ENCODE measurements around the gene CAPN14.

CAPN14 gene

DNA sequence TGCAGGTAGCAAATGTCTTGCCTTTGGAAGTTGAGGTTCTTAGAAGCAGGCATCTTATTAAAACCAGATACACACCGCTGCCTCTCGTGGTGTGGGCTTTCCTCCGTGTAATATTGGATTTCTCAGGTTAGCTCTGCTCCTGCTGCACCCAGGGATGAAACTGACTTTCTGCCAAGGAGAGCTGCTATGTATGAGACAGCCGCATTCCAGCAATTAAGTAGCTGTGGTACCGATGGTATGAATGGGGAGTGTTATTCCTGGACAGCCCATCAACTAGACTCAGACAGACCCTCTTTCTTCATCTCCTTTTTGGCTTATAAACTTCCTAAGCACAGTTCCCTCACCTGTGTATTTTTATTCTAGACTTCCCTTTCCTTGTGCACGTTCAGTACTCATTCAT lies 9.8 kb upstream of the CAPN14 start:
- no peak for DNase-seq (ENCODE audit: low spot score)

DNA sequence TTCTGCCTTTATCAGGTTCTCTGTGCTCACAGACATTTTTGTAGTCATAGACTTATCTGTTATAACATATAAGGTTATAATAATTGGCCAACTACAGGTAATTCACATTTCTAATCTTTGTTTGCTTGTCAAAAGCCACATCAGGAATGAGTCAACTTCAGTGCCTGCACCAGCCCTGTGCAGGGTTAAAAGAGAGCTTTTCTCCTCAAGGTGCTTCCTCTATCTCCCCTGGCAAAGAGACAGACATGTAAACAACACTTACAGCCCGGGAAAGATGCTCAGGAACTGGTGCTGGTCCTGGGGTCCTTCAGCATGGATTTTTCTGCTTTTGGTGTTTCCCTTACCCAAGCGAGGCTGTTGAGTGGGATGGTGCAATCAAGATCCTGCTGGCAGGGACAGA lies 9.0 kb upstream of the CAPN14 start:
- DNase-seq (ENCODE audit: low spot score), result no peak

DNA sequence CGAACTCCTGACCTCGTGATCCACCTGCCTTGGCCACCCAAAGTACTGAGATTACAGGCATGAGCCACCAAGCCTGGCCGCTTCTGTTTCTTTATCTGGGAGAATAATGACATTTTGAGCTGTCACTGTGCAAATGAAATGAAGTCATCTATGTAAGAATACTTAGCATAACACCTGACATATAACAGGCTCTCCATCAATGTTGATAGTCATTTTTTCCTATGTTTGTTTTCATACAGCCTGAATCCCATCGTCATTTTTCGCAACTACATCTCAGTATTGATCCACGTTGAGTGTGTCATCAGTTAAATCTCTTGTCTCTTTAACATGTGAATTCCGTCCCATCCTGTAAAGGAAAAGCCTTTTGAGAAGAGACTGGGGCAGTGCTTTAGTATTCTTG lies 6.4 kb upstream of the CAPN14 start:
- no peak for DNase-seq (ENCODE audit: low spot score)

- DNase-seq (ENCODE audit: low spot score), result no peak
These were observed 5.7 kb upstream of the CAPN14 start for GRCh38 chr2:31223026-31223425.

- DNase-seq (ENCODE audit: low spot score), result no peak
These were observed 4.8 kb upstream of the CAPN14 start for GRCh38 chr2:31222071-31222470.

DNA sequence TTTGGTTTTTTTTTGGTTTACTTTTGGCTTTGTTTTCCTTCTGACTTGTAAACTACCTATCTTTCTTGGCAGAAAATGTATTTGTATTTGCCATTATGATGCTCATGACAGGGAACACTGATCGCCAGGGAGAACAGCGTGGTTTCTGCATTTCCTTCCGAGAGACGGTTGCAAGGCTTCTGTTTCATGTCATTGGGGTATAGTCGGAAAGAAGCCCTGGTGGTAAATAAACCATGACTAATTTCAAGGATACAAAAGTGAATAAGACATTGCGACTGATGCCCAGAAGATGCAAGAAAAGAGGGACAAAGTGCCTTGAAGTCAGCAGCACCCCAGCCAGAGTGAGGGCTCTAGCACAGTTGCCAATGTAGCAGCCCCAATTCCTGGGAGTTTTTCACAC lies 4.2 kb upstream of the CAPN14 start:
- peak; percentile 47 for DNase-seq (ENCODE audit: low spot score)

DNA sequence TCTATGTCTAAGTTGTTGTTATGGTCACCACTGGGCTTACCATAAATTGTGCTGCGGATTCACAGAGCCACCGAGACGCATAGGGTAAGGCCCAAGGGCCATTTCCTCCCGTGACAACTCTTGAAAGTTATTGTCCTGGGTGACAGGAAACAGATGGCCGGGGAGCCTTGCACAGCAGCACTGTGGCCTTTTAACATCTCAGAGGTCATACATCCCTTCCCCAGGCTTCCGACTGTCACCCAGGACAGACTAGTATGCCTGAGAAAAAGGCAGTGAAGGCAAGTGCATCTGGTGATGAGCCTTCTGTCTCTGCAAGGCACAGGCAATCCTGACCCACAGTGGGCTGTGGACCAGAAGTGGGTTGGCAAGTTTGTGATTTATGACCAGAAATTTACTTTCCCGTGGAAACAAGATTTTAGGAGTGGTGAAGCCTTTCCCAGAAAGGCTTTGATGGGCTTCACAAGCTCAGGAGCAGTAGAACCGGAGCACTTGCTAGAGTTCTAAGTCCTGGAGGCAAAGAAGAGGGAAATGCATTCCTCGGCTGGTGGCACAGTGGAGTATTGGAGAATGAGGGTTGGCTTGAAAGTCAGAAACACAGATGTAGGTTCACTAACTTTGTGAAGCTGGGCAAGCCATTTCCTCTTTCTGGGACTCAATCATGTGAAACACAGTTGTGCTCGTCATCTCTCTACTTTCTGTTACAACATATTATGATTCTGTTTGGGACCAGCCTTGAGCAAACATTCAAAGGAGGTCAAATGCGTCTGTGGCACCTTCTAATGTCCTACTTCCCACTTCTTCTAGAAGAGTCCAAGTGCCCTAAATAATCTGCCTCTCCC lies 2.0 kb upstream of the CAPN14 start:
- peak; percentile 41 for DNase-seq (ENCODE audit: low spot score)

DNA sequence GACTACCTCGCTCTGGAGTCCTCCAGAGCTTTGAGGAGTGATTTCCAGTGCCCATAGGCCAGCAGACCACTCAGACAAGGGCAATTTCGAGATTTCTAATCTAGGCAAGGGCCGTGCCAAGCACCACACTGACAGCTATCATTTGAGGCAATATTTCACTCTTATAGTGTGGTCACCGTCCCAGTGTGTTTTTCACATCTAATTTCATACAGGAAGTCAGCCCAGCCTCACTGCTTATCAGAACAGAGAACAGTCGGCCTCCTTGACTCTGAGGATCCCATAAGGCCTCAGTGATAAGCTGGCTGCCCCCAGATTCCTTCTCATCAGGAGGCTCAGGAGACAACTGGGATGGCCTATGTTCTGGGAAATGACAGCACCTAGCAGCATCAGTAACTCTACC lies 581 bp downstream of the CAPN14 start:
- DNase-seq (ENCODE audit: low spot score), result peak; percentile 40

DNA sequence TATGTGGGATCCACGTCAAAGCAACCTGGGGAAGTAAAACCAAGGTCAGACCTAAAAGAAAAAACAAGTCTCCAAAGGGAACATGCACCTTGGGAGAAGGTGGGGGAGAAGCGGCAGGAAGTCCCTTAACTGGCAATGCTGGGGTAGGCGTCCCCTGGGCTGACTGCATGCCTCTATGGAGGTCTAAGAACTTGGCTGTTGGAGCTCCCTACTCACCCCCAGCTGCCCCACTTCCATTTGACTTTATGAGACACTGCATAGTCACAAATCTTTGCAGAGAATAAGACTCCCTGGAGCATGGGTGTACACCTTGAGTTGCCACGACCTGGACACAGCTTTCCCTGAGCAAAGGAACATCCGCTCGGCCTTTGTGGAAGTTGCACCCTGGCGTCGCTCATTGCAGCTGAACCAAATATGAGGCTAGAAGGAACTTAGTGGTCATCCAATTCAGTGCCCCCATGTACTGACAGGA lies 2.8 kb downstream of the CAPN14 start:
- DNase-seq (ENCODE audit: low spot score), result no peak

GRCh38 chr2:31213601-31214443 lies 3.5 kb downstream of the CAPN14 start:
- DNase-seq (ENCODE audit: low spot score), result no peak

GRCh38 chr2:31212659-31213600 lies 4.4 kb downstream of the CAPN14 start:
- DNase-seq (ENCODE audit: low spot score), result no peak

- no peak for DNase-seq (ENCODE audit: low spot score)
These were observed 9.1 kb downstream of the CAPN14 start for GRCh38 chr2:31208240-31208639.

DNA sequence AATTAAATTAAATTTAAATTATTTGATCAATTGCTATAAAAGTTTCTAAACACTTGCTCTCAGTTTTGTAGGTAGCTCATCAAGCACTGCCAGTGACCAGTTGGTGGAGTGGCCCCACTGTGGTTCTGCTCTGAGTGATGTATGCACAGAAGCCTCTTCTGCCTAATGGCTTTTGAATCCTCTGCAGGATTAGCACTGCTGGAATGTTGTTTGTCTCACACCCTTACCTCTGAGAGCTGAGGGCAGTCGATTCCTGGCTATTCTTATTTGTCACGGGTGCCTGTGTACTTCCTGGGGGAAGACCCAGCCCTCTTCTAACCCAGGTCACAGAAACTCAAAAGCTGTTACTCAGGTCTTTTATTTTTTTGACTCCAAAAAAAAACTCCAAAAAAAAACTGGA lies 9.5 kb downstream of the CAPN14 start:
- no peak for DNase-seq (ENCODE audit: low spot score)

GRCh38 chr2:31205613-31206012 lies 11.7 kb downstream of the CAPN14 start:
- no peak for DNase-seq (ENCODE audit: low spot score)

- no peak for DNase-seq (ENCODE audit: low spot score)
These were observed 12.1 kb downstream of the CAPN14 start for GRCh38 chr2:31205186-31205585.

DNA sequence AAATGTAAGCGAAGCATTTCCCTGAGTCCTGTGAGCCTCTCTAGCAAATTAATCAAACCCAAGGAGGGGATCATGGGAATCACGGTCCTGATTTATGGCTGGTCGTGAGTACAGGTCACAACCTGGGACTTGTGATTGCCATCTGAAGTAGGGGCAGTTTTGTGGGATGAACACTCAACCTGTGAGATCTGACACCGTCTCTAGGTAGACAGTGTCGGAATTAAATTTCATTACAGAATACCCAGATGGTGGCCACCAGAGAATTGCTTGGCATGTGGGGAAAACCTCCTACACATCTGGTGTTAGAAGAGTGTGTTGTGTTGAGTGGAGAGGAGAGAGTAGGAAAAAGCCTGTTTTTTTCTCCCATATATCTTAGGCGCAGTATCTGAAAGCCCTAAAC lies 12.5 kb downstream of the CAPN14 start:
- no peak for DNase-seq (ENCODE audit: low spot score)

DNA sequence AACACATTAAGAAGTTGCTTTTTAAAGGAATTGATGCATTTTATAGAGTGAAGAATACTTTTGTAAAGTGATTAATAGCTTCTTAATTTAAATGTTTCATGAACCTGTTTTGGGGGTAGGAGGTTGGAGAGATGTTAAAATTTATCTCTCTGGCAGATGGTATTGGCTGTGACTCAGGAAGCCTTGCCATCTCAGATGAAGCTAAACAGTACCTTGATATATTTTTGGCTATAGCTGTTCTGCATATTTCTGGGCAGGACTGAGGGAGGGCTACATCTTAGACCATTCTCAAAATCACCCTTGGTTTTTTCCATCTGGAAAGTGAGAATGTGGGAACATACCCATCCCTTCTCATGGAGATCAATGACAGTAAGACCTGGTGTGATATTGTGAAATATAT lies 13.4 kb downstream of the CAPN14 start:
- DNase-seq (ENCODE audit: low spot score), result no peak

- no peak for DNase-seq (ENCODE audit: low spot score)
These were observed 14.5 kb downstream of the CAPN14 start for GRCh38 chr2:31202833-31203232.

- no peak for DNase-seq (ENCODE audit: low spot score)
These were observed 15.3 kb downstream of the CAPN14 start for GRCh38 chr2:31202041-31202440.

DNA sequence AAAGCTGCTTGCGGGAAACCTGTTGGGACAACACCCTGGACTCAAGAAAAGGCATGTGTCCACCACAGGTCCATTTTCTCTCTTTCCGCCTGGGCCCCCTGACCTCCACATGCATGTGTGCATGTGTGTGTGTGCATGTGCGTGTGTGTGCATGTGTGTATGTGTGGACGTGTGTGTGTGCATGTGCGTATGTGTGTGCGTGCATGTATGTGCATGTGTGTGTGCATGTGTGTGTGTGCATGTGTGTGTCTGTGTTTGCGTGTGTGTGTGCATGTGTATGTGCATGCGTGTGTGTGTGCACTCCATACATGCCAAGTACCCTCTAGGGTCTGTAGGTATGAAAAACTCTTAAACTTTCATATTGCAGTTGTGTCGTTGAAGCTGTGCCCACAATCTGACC lies 16.3 kb downstream of the CAPN14 start:
- no peak for DNase-seq (ENCODE audit: low spot score)

GRCh38 chr2:31199206-31199605 lies 18.1 kb downstream of the CAPN14 start:
- no peak for DNase-seq (ENCODE audit: low spot score)

- DNase-seq (ENCODE audit: low spot score), result no peak
These were observed 19.6 kb downstream of the CAPN14 start for GRCh38 chr2:31197669-31198068.

Measured in activated CD4-positive, alpha-beta T cell treated with anti-CD3 and anti-CD28 coated beads, Interleukin-2, Interleukin-4, amounts not matched to agents 100 ng/mL and 50 ng/mL, durations not matched to agents 16 hours and 8 hours (primary cell).